Vagina (tissue), 2 donors: ENCODE data around the gene RBM4.

Source experiments
- POLR2A ChIP-seq, 2 donors: fragments of 450-650 bp; IDR thresholded peaks; one replicate each; pipeline ENCODE4 v1.6.1; 2017; ENCODE audit warnings: antibody characterized with exemption in 2 of 2, mild to moderate bottlenecking in 2 of 2, moderate library complexity in 2 of 2
- POLR2AphosphoS5 ChIP-seq, 2 donors: sonication (generic); formaldehyde crosslinking; IDR thresholded peaks; one replicate each; pipeline ENCODE4 v1.9.0; 2017; ENCODE audit warnings: antibody characterized with exemption in 2 of 2, mild to moderate bottlenecking in 2 of 2, low read depth in 1 of 2; ENCODE audit not compliant: insufficient read depth in 1 of 2

GRCh38 chr11:66670816-66671215 lies 32.3 kb downstream of the RBM4 start:
- TF ChIP-seq POLR2A (IDR thresholded peaks at IDR 0.05) (no peak), POLR2AphosphoS5 (IDR thresholded peaks at IDR 0.05; ENCODE audit: insufficient read depth in 1 of 2, low read depth in 1 of 2) (no peak)
